ENCODE data around the gene ADRA1B.
"Not testable (repeated sequence)": the region's sequence is repeated elsewhere in the genome, so short reads cannot be mapped to it uniquely, and the experiment has no call there.

Gene ADRA1B

GRCh38 chr5:160011471-160011870 lies 95.2 kb downstream of the ADRA1B start:
- DNase-seq (ENCODE audit: insufficient read length, low spot score) (no peak), FAIRE-seq (no peak)
- TF ChIP-seq CTCF (IDR thresholded peaks at IDR 0.05; ENCODE audit: insufficient read depth, missing control alignments) = no peak

- not testable (repeated sequence) for FAIRE-seq; DNase-seq (ENCODE audit: insufficient read length, low spot score)
Measured at GRCh38 chr5:160014197-160014596, 97.9 kb downstream of the ADRA1B start.

GRCh38 chr5:160018945-160019625 lies 102.8 kb downstream of the ADRA1B start:
- no peak for FAIRE-seq
- TF ChIP-seq CTCF (IDR thresholded peaks at IDR 0.05; ENCODE audit: insufficient read depth, missing control alignments) = no peak
- no peak for DNase-seq (ENCODE audit: insufficient read length, low spot score)

GRCh38 chr5:160020266-160020770 lies 104.0 kb downstream of the ADRA1B start:
- DNase-seq (ENCODE audit: insufficient read length, low spot score) (no peak), FAIRE-seq (no peak)
- no peak for TF ChIP-seq CTCF (IDR thresholded peaks at IDR 0.05; ENCODE audit: insufficient read depth, missing control alignments)

- TF ChIP-seq CTCF (IDR thresholded peaks at IDR 0.05; ENCODE audit: insufficient read depth, missing control alignments) = no peak
- no peak for DNase-seq (ENCODE audit: insufficient read length, low spot score)
- FAIRE-seq = no peak
Measured at GRCh38 chr5:160020964-160021363, 104.7 kb downstream of the ADRA1B start.

- FAIRE-seq = peak; percentile 80
- DNase-seq (ENCODE audit: insufficient read length, low spot score) = no peak
- peak; percentile 87 for TF ChIP-seq CTCF (IDR thresholded peaks at IDR 0.05; ENCODE audit: insufficient read depth, missing control alignments)
Measured at GRCh38 chr5:160021831-160022446, 105.7 kb downstream of the ADRA1B start.
